NCI-H1694 treated with DMSO at 0.1 percent for 48 hours (cell line): ENCODE results near the gene HNF4A.

ENCODE experiments used
- DNase-seq: peaks from one replicate; lab custom pipeline; 2025; lab: John Stamatoyannopoulos, UW

Gene HNF4A

DNA sequence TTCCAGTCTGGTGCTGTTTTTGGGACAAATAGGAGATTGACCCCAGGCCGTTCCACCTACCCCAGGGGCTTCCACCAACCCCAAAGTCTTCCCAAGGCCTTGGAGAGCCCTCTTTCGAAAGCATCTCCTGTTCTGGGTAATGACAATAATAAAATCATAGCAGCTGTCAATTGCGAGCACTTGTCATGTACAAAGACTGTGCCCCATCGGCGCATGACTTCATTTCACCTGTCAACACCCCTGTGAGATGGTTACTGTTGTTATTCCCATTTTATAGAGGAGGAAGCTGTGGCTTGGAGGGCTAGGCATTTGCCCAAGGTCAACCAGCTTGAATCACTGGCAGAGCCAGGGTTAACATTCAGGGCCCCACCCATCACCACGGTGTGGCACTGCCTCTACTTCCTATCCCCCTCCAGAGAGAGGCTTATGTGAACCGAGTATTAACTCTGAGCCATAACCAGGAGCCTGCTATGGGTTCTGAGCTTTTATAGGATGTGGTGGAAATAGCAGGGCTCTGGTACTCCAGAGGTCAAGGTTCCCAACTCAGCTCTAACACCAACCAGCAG is 51.2 kb downstream of the HNF4A start:
- no peak for DNase-seq

DNA sequence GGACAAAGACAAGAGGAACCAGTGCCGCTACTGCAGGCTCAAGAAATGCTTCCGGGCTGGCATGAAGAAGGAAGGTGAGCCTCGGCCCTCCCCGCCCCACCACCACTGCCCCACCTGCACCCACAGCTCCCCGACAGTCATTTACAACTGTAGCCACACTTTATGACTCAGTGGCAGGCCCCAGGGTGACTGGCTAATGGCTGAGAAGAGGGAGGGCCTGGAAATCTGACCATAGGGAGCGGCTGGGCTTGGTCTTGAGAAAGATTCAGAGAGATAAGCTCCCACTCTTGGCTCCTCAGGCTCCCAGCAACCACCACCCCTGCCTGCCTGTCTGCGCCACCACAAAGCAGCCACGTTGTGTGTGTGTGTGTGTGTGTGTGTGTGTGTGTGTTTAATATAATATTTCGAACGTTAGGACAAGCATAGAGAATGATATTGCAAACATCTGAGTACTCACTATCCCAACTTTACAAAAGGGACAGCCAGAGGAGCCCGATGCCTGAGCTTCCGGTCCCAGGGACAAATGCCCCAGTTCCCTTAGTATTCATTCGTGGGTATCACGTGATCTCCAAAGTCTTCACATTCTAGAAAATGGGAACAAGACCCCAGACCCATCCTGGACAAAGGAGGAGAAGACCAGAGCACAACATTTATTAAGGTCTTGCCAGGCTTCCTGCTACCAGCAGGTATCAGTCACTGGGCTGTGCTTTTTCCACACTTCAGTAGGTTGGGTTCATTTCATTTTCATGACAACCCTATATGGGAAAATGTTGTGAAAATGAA is 52.1 kb downstream of the HNF4A start:
- DNase-seq, result no peak

DNA sequence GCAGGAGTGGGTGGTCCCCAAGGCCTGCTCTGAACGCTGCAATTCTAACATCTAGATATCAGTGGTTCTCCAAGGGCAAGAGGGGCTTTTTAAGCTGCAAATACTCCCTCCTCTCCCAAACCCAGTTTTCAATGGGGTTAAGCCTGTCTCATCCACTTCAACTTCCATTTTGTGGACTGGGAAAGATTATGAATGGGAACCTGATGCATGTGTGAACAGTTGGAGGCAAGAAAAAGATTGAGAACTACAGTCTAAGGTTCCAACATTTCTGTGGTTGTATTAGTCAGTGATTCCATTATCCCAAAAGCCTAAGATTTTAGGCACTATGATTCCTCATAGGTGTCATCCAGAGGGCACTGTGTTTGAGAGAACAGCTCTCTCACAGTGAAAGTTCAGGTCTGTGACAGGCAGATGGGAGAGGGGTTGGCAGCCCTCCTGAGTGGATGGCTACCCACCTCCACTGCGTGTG is 53.7 kb downstream of the HNF4A start:
- no peak for DNase-seq

DNA sequence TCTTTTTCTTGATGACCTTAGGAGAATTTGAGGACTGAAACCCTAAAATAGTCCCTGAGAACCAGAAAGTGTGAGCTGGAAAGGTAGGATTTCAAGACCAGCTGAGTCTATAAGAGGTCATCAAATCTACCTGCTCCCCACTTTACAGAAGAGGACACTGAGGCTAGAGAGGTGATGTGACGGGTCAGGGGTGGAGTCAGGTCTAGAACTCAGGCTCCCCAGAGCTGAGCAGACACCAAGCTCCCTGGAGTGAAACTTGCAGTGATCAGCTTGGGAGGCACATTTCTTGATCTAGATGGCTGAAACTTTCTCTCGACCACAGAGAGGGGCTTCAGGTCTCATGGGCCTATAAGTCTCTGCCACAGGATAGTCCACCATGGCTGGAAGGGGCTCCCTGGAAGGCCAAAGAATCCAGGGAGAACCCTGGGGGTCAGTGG is 55.1 kb downstream of the HNF4A start:
- no peak for DNase-seq

DNA sequence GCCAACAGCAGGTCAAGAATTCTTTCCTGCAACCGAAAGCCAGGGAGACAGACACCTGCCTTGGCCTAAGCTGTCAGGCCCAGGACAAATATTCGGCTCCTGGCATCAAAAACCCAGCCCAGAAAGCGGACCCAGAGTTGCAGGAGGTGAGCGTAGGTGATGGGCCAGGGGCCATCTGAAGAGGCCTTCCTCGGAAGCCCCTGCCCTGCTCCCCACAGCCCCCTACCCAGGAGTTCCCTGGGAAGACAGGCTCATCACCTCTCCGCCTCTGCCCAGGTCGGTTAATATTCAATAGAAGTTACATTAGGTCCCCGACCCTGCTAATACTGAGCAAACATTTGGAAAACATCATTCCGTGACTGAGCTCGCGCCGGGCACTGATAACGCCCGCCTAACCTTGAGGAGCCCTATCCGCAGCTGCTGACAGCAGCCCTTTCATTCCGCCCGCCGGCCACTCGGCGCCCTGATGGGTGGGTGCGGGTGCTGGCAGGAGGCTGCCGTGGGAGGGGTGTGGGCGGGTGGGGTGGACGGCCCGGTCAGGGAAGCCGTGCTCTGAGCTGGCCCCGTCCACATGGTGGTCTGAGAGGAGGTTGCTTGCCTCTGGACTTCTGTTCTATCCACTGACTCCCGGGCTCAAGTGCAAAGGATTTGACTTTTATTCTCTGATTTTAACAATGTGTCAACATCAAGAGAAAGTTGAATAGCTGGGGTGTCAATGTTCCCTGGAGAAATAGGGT is 55.7 kb downstream of the HNF4A start:
- DNase-seq, result no peak

DNA sequence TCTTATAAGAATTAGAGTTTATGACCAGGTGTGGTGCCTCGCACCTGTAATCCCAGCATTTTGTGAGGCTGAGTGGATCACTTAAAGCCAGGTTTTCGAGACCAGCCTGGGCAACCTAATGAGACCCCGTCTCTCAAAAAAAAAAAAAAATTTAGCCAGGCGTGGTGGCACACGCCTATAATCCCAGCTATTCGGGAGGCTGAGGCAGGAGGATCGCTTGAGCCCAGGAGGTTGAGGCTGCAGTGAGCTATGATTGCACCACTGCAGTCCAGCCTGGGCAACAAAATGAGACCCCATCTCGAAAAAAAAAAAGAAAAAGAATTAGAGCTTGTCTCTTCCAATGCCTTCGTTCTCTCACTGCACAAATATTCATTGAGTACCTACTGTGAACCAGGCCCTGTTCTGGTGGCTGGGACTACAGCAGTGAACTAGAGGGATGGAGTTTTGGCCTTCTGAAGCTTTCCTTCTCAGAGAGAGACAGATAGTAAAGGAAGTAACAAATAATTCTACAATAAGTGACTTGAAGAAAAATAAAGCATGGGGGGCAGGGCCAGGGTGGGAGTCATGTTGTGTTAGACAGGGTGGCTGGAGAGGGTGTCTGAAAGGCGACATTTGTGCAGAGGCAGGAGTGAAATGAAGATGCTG is 56.4 kb downstream of the HNF4A start:
- DNase-seq, result no peak

DNA sequence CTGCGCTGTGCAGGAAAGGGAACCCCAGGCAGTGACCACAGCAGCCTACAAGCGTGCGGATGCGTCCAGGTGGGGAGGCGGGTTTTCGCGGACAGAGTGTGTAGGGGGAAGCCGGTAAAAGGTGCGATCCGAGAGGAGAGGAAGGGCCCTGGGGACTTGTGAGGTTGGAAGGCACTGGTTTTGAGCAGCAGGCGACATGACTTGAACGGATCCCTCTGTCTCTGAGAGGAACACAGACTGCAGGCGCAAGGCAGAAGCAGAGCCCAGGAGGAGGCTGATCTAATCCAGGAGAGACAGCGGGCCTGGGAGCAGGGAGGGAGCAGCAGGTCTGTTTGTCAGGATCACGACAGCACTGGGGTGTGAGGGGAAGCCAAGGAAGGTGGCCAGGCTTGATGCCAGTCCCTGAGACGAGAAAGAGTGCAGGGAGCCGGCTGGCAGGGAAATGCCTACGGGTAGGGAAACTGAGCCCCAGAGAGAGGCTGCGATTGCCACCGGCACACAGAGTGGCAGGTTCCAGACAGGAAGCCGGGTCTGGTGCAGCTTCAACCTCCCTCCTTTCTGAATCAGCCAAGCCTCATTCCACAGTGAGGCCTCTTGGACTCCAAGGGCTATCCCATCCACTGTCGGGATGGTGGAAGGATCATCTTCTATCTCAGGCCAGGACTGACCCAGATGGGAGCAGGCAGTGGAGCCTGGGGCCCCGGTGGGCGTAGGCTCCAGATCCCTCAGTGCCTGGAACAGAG is 57.1 kb downstream of the HNF4A start:
- no peak for DNase-seq

DNA sequence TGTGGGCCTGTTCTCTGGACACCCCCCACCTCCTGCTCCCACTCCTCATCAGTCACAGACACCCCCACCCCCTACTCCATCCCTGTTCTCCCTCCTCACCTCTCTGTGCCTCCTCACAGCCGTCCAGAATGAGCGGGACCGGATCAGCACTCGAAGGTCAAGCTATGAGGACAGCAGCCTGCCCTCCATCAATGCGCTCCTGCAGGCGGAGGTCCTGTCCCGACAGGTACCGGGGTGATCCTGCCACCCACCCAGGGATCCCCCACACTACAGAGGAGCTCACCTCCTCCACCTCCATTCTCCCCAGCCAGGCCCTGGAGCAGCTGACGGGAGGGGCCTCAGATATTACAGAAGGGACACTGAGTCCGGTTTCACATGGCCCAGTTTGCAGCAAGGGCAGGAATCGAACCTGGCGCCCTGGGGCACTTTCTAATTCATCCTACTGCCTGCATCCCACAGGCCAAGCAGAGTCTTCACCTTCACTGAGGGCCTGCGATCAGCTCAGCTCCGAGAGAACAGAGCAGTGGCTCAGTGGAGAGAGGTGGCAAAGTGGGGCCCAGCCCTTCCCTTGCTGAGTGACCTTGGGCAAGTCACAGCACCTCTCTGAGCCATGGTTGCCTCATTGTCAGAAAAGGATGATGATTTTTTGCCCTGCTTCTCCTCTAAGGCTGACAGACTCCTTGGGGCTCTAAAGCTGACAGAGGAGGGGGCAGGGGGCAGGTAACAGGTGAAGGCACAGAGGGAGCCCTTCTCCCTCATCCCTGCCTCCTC is 58.3 kb downstream of the HNF4A start:
- no peak for DNase-seq

DNA sequence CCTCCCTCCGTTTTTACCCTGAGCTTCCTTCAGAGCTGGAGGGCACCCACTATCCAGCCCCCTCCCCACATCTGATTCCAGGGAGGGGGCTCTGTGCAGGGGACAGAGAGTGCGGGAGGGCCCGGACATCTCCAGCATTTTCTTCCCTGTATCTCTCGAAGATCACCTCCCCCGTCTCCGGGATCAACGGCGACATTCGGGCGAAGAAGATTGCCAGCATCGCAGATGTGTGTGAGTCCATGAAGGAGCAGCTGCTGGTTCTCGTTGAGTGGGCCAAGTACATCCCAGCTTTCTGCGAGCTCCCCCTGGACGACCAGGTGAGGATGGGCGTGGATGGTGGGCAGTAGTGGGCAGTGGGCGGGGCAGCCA is 58.8 kb downstream of the HNF4A start:
- DNase-seq, result no peak

DNA sequence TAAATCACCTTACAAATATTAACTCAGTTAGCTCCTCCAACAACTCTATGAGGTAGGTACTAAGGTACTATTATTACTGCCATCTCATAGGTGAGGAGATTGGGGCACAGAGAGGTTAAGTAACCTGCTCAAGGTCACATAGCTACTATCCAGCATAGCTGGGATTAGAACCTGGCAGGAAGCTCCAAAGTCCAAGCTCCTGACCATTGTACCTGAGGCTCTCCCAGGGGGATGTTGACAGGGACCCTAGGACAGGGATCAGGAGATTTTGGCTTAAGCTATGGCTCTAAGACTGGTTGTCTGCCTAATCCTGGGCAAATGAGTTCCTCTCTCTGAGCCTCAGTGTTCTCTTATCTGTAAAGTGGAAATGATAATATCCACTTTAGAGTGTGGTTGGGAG is 59.3 kb downstream of the HNF4A start:
- DNase-seq, result no peak

DNA sequence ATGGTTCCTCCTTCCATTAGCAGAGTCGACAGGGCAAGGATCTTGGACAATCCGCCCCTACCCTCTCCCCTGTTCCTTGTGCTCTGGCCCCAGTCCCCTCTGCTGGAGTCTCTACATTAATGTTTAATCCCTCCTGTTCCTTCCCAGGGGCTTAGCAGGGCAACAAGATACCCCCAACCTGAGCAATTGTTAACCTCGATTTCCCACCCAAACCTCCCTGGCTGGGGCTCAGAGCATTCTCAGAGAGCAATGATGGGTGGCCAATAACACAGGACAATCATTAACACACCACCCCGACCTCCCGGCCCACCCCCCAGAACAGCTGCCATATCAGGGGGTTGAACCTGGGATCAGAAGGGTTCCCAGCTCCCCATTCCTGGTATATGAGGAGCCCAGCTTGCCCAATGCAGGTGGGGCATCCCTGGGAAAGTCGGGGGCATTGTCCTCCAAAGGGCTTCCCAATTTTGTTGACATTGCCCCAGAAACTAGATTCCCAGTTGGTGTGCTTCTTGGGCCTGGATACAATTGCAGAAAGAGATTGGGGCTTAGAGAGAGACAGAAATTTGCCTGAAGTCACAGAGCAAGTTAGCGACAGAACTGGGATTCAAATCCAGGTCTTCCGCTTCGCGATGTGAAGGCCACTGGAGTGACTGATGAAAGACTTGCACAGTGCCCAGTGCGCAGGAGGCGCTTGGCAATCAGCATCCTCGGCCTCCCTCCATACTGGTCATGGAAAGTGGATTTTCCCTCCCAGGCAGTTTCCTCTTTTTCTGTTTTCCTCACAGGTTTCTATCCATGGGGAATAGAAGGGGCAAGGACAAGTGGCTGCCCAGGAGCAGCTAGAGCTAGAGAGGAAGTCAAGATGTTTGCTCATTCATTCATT is 60.6 kb downstream of the HNF4A start:
- DNase-seq, result no peak

DNA sequence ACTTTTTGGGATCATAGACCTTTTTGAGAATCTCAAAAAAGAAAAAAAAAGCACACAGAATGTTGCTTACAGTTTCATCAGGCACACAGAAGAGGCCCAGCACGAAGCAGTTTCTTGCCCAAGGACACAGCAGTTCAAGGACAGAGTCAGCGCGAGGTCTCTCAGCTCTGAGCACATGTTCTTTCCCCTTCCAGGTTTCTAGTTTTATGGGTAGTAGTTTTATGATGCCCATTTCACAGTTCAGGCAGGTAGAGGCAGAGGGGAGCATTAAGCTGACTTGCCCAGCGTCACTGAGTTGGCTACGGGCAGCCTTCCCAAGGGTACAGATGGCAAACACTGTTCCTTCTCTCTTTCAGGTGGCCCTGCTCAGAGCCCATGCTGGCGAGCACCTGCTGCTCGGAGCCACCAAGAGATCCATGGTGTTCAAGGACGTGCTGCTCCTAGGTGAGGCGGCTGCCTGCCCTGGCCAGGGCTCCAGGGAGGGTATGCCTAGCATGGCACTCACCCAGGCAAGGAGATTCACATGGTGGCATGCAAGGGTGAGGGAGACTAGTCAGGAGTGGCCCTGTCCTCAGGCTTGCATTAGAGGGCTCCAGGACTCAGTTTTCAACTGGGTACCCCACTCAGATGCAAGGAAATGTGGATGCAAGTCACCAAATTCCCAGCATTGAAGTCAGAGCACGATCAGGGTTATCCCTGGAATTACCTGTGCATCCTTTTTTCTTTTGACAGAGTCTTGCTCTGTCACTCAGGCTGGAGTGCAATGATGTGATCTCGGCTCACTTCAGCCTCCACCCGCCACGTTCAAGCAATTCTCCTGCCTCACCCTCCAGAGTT is 62.8 kb downstream of the HNF4A start:
- DNase-seq, result no peak

DNA sequence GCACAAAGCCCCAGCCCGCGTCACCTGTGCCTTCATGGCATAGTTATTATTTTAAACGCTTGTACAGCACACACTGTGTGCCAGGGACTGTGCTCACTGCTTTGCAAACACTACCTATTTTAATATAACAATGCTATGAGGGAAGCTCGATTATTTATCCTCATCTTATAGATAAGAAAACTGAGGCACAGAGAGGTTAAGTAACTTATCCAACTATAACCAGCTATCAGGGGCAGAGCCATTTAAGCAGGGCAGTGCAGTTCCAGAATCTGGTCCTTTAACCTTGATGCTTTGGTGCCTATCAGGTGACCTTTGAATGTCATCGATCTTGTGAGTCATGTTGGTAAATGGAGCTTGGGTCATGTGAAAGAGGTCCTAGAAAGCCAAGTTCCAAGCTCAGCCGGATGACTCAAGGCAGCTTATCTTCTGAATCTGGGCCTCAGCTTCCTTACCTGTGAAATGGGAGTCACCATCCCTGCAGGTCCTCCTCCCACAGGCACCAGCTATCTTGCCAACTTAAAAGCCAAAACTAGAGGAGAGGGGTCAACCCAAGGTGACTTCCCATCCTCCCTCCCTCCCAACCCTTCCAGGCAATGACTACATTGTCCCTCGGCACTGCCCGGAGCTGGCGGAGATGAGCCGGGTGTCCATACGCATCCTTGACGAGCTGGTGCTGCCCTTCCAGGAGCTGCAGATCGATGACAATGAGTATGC is 63.8 kb downstream of the HNF4A start:
- no peak for DNase-seq

DNA sequence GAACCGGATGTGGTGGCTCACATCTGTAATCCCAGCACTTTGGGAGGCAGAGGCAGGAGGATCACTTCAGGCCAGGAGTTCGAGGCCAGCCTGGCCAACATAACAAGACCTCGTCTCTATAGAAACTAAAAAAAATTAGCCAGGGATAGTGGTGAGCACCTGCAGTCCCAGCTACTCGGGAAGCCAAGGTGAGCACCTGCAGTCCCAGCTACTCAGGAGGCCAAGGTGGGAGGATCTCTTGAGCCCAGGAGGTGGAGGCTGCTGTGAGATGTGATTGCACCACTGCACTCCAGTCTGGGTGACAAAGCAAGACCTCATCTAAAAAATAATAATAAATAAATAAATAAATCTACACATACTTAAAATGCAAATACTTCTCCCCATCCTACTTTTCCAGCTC is 65.0 kb downstream of the HNF4A start:
- no peak for DNase-seq

DNA sequence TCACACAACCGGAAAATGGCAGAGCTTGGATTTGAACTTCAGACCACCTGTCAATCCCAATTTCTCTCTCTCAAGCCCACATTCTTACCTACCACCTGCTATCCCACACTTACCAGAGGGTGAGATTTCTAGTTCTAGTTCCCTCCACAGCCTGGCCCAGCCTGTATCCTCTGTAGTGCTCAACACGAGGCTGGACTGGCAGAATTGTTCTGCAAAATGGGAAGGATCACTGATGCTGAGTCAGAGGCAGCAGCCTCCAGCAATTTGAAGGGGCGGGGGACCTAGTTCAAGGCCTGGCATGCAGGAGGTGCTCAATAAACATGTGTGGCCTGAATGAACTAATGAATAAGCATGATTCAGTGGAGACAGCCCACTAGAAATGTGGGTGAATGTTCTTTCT is 66.6 kb downstream of the HNF4A start:
- no peak for DNase-seq

DNA sequence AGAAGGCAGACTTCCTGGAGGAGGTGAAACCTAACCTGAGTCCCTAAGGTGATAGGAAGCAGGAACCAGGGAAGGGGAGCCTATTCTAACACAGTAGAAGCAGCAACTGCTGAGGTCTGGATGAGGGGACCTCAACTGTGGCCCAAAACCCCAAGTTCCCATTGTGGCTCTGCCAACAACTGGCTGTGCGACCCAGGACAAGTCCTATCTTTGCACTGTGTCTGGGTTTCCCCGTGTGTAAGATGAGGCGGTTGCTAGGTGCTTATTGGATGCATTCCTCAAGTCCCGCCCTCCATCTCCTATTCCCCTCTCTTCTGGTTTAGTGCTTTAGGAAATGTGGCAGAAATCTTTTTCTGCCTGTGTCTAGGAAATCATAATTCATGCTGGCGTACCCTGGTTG is 68.0 kb downstream of the HNF4A start:
- DNase-seq, result no peak

DNA sequence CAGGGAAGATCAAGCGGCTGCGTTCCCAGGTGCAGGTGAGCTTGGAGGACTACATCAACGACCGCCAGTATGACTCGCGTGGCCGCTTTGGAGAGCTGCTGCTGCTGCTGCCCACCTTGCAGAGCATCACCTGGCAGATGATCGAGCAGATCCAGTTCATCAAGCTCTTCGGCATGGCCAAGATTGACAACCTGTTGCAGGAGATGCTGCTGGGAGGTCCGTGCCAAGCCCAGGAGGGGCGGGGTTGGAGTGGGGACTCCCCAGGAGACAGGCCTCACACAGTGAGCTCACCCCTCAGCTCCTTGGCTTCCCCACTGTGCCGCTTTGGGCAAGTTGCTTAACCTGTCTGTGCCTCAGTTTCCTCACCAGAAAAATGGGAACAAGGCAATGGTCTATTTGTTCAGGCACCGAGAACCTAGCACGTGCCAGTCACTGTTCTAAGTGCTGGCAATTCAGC is 68.6 kb downstream of the HNF4A start:
- no peak for DNase-seq

DNA sequence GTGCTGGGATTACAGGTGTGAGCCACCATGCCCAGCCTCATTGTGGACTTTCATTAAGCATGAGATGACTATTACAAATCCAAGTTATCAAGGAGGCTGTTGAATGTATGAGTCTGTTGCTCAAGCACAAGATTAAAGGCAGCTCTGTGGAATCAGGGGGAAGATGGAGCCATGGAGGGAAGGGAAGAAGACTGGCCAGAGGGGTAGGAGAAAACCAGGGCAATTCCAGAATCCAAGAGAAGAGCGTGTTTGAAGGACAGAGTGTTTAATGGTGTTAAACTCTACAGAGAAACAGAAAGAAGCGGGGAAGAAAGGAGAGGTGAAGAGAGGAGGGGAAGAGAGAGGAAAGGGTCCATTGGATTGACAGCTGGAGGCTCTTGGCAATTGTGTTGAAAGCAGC is 70.4 kb downstream of the HNF4A start:
- DNase-seq, result no peak
